NCI-H2171 treated with DMSO at 0.1 percent for 48 hours (cell line): ENCODE results near the gene USH2A.

ENCODE experiments used
- DNase-seq: peaks from one replicate; lab custom pipeline; 2025; lab: John Stamatoyannopoulos, UW

Gene USH2A

DNA sequence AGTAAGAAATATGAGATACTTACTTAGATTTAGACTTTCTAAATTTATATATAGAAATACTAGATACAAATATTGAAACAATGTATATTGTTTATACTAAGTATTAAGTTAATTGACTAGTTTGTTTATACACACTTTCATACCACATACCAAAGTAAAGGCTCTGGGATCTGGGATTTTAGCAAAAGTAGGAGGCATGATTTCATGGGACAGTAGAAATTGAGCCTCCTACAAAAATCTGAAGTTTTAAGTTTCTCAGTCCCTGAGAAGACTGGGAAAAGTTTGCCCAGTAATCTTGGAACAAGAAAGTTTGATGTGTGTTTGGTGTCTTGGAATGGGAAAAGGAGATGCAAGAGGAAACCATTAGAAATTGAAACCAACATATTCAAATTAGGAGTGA lies 825.3 kb downstream of the USH2A start:
- DNase-seq, result no peak

DNA sequence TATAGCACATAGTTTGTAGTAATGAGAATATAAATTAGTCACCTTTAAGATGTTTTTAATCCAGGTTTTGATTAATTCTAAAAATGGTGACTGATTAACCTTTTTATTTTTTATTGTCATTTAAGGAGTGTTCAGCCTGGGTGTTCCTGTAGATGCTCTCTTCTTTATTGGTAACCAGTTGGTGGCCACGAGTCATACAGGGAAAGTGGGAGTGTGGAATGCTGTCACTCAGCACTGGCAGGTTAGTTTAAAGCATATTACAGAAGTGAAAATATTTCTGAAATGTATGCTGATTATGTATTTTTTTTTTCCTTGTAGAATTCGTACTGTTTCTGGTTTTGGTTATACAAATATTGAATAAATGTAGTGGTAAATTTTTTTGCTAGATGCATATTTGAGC lies 828.0 kb downstream of the USH2A start:
- DNase-seq, result no peak

DNA sequence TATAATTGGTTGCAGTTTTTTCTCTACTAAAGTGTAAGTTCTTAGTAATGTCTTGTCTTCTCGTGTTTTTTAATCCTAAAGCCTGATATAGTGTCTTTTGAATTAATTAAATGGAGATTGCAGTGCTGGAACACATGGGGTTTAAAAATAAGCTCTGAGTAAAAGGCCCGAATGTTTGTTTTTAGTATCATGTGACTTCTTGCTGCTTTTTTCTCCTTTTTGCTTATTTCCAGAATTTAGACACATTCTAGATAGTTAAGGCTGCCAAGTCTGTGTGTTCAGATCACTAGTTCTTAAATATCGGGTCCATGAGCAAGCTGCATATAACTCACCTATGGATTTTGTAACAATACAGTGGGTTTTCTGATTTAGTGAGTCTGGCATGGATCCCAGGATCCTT lies 828.6 kb downstream of the USH2A start:
- DNase-seq, result no peak

DNA sequence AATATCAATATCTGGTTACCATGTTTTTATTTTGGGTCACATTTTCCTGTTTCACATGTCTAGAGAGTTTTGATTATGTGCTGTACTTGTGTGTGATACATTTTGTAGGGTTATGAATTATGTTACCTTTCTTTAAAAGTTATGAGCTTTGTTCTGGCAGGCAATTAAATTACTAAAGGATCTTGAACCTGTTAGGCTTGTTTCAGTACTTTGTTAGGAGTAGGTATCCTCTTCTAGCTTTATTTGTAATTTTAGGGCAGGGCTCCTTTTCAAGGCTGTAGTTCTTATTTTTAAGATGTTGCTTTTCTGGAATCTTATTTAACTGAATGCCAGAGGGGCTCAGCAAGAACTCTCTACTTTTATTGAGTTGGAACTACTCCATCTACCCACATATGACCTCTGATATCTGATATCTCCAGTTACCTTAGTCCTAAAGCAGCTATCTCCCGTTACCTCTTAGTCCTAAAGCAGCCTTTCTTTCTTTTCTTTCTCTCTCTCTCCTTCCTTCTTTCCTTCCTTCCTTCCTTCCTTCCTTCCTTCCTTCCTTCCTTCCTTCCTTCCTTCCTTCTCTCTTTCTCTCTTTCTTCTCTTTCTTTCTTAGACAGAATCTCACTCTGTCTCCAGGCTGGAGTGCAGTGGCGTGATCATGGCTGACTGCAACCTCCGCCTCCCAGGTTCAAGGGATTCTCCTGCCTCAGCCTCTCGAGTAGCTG lies 832.3 kb downstream of the USH2A start:
- DNase-seq, result no peak

DNA sequence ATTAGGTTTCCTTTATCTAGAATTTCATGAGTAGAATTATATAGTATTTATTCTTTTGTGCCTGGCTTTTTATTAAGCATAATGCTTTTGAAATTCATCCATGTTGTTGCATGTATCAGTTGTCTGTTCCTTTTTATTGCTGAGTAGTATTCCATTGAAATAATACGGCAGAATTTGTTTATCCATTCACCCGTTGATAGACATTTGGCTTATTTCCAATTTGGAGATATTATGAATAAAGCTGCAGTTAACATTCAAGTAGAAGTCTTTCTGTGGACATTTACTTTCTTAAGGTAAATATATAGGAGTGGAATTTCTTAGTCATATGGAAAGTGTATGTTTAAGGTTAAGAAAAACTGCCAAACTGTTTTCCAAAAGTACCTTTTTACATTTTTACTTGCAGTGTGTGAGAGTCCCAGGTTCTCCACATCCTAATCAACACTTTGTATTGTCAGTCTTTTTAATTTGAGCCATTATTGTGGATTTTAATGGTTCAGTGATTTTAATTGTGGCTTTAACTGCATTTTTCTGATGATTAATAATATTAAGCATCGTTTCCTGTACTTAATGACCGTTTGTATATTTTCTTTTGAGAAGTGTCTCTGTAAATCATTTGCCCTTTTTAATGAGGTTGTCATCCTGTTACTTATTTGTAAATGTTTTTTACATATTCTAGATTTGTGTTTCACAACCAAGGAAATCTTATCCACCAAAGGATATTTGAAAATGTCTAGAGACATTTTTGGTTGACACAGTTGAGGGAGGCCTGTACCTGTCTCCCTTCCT lies 833.4 kb downstream of the USH2A start:
- DNase-seq, result no peak

DNA sequence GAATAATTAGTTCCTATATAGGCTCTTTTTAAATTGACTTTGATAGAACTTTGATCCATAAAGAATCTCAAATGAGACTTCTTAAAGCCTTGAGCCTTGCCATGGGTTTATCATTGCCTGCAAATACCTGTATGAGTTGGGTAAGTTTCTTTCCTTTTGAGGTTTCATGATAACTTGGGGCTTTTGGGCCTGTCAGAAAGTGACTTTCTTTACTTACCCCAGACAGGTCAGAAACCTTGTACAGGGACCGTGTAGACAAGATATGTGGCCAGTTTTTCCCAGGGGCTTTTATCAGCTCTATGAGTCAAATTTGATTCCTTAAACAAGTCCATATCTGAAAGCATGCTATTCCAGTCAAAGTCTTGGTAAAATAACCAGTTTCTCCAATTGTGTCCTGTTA lies 838.9 kb downstream of the USH2A start:
- DNase-seq, result no peak

DNA sequence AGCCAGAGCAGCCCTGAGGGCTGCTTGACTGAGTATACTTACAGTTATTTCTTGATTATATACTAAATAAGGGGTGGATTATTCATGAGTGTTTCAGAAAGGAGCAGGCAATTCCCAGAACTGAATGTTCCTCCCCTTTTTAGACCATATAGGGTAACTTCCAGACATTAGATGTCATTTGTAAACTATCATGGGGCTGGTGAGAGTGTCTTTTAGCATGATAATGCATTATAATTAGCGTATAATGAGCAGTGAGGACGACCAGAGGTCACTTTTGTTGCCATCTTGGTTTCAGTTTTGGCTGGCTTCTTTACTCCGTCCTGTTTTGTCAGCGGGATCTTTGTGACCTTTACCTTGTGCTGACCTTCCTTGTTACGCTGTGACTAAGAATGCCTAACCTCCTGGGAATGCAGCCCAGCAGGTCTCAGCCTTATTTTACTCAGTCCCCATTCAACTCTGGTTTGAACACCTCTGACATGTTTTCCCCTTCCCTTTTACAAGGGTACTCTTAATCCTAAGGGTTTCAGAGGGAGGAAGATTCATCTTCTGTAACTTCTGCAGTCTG lies 840.0 kb downstream of the USH2A start:
- no peak for DNase-seq

DNA sequence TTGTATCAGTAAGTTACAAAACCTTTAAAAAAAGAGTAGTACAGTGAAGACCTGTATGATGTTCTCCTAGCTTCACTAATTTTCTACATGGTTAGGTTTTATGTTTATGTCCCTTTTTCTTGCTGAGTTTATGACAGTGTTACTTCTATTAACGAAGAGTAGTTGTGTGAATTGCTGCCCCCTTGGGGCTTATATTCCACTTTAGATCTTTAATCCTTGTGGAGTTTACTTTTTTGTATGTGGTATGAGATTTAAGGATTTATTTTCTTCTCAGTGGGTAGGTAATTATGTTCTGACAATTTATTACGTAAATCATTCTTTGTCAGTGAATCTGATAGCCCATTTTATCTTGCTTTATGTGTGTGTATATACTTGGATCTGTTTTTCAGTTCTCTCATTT lies 841.4 kb downstream of the USH2A start:
- no peak for DNase-seq
